Measurements from ENCODE around the gene FRMD4A.
"Not testable (repeated sequence)": the region's sequence is repeated elsewhere in the genome, so short reads cannot be mapped to it uniquely, and the experiment has no call there.

FRMD4A gene

DNA sequence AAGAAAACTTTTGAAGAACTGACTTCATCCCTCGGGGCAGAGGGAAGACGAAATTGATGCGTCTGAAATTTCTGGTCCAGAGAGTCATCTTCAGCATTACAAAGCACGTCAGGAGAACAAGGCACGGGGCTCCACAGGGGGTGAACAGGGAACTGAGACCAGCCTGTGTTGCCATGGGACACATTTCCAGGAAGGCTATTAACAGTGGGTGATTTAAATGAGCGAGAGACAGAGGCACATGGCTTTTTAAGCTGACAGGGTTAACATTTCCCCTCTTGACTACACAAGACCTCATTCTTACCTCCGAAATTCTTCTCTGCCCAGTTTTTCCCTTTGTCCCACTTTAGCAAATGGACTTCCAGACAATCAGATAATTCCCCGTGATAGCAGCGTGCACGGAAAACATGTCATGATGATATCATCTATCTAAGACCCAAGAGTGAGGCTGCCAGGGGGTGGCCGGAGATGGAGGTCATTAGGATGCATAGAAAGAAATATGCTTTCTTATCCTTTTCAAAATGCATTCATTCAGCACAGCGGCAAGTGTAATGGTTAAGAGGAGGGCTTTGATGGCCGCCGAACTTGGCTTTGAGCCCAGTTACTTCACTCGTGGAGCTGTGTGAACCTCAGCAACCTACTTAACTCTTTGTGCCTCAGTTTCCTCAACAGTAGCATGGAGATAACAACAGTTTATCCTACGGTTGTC, 496.0 kb downstream of the FRMD4A start:
- no peak for DNase-seq (ENCODE audit: low read depth, low spot score)
- H3K4me3 ChIP-seq (ENCODE audit: low read length): no peak overlapping the region

DNA sequence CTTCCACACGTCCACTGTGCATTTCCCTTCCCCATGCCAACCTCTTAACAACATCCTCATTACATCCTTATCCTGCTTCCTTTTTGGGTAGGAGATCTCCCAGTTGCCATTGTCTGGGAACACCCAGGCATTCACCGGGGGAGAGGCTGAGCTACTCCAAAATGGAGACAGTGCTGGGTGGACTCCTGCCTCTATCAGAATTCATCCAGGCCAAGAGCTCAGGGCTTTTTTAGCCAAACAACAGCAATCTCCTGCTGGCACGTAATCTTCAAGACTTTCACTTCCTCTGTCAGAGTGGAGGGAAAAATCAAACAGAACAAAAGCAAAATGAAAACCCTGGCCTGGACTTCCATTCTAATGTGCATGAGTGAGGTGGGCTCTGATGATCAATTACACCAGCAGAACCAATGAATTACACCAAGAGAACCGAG, 499.0 kb downstream of the FRMD4A start:
- peak; percentile 11 for DNase-seq (ENCODE audit: low read depth, low spot score)
- H3K4me3 ChIP-seq (ENCODE audit: low read length): no peak overlapping the region

DNA sequence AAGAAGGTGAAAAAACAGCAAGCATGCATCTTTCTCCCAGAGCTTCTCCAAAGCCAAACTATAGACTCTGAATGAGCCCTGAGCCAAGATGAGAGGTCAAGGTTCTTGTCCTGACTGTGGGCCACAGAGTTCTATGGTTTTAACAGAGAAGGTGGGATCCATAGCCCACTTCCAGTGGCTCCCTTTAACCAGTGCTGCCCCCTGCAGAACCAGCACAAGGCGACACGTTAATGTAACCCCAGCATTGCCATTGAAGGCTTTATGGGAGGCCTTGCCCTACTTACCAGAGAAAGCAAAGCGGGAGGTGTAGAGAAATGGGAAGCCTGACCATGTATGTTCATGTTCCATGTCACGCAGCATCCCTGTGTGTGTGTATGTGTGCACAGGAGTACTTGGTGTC, 500.3 kb downstream of the FRMD4A start:
- H3K4me3 ChIP-seq (ENCODE audit: low read length): no peak overlapping the region
- DNase-seq (ENCODE audit: low read depth, low spot score): no peak

DNA sequence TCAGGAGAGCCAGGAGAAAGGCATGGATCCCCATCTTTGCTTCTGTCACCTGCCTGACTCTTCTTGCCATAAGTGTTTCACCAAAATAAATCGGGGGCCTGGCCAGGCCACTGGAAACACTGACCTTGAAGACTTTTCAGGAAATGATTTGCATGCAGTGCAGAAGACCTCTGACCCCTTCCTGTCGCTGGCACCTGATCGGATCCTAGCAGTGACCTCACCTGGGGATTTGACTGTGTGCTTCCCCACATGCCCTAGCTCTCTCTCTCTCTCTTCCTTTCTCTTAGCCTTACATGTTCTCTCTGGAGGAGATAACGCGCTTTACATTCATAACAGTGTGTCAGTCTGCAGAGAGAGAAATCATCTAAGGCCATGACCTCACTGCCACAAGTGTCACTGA, 500.9 kb downstream of the FRMD4A start:
- DNase-seq (ENCODE audit: low read depth, low spot score): no peak

DNA sequence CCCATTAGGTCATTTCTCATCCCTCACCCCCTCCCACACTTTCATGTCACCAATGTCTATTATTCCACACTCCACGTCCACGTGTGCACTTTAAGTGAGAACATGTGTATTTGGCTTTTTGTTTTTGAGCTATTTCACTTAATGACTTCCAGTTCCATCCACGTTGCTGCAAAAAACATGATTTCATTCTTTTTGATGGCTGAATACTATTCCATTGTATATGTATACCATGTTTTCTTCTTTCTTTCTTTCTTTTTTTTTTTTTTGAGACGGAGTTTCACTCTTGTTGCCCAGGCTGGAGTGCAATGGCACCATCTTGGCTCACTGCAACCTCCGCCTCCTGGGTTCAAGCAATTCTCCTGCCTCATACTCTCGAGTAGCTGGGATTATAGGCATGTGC, 502.4 kb downstream of the FRMD4A start:
- not testable (repeated sequence) for DNase-seq (ENCODE audit: low read depth, low spot score); H3K4me3 ChIP-seq (ENCODE audit: low read length)

More for the DNA sequence above, 500.9 kb downstream of the FRMD4A start:
- H3K4me3 ChIP-seq (ENCODE audit: low read length): no peak overlapping the region

DNA sequence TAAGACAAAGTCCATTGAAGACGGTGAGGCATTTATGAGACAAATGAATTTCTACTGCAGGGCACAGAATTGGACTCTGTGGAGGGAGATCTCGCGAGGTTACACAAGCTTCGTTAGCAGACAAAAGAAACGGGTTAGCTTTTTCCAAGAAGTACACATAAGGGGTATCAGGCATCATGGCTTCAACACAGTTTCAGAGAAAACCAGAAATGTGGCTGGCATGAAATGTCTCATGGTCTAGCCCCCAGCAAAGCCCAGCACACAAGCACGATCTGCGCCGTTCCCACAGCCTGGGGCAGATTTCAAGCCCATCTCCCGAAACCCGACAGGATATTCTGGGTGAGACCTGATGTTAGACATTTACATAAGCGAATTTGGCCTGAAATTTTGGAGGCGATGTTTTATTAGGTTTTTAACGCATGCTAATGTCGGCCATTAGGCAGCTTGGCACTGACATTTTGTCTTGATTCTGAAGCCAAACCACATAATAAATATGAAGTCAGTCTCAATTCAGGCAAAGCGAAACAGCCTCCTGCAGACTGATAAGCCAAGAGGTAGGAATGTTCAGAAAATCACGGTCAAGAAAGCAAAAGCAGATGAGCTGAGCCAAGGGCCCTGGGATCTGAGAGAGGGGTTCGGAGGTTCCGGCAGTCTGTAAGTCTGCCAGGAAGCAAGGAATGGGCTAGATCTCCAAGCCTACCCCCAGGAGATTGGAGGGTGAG, 503.5 kb downstream of the FRMD4A start:
- DNase-seq (ENCODE audit: low read depth, low spot score): no peak

DNA sequence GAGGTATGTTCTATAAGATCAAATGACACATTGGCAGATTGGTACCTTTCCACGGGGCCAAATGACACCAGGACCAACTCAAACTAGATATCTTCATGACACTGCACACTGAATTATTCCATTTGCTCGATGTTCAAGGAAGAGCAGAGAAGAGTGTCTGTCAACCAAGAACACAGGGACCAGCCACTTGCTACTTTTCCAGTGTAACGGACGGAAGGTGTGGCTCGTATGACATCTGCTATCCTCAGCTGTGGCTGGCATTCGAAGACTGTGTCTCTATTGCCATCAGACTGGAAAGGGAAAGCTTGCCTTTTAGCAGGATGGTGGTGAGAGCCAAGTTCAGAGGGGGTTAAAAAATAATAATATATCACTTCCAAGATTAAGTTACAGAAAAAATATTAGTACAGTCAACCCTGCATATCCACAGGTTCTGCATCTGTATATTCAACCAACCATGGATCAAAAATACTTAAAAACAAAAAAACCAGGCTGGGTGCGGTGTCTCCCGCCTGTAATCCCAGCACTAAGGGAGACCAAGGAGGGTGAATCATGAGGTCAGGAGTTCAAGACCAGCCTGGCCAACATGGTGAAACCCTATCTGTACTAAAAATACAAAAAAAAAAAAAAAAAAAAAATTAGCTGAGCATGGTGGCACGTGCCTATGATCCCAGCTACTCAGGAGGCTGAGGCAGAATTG, 506.9 kb downstream of the FRMD4A start:
- H3K4me3 ChIP-seq (ENCODE audit: low read length): no peak overlapping the region
- no peak for DNase-seq (ENCODE audit: low read depth, low spot score)

More for the DNA sequence above, 503.5 kb downstream of the FRMD4A start:
- H3K4me3 ChIP-seq (ENCODE audit: low read length): no peak overlapping the region

DNA sequence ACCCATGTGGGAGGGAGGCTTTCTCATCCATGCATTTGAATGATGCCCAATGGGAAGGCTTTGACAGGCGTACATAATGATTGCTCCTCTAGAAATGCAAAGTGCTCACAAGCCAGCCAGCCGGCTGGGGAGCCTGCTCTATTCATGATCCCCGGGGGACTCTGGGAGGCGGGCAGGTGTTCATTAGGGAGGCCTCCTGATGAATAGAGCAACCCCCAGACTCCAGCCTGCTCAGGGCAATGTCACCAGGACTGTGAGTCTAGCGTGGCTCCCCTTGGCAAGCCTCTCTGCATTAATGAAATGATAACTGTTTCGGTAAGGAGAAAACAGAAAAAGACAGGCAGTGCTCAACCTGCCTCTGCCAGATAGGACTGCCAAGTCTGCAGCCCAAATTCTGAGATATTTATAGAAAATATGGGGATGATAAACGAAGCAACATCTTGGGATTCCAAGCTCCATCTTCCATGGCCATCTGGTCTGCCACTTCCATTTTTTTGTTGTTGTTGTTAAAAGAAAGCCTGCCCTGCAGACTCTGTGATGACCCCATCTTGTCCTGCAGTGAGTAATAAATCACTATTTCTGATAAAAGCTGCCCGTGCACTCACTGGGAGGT, 507.5 kb downstream of the FRMD4A start:
- H3K4me3 ChIP-seq (ENCODE audit: low read length): no peak overlapping the region
- no peak for DNase-seq (ENCODE audit: low read depth, low spot score)

DNA sequence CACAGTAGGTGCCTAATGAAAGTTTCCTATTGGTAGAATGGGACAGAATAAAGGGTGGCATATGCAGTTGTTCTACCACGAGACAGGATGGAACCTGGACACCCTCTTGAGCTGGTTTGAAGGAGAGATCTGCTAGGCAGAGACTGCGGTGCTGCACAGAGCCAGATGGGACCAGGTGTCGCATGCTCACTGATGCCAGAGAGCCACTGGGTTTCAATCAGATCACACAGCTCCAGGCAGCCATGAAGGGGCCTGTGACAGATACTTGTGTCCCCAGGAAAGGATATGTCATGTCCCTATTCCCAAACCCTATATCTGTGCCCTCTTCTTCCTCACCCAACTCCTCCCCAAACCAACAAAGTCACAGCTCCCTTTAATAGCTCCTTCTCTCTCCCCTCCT, 508.2 kb downstream of the FRMD4A start:
- DNase-seq (ENCODE audit: low read depth, low spot score): no peak
- no peak overlapping the region for H3K4me3 ChIP-seq (ENCODE audit: low read length)

DNA sequence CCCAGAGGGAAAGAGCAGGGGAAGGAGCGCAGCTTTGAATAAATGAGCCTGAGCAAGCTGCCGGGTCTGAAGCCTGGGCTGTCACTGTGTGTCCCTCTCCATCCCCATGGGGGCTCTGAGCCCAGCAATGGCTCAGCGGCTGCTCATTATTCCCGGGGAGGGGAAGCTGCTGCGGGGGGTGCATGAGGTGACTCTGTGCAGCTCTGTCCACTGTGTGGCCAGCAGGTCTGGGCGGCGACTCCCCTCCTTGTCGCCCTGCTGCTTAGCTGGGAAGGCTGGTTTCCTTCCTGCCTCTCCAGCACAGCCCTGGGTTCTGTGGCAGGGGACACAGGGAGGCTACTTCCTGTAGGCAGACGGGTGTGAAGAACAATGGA, 509.8 kb downstream of the FRMD4A start:
- no peak overlapping the region for H3K4me3 ChIP-seq (ENCODE audit: low read length)
- no peak for DNase-seq (ENCODE audit: low read depth, low spot score)

DNA sequence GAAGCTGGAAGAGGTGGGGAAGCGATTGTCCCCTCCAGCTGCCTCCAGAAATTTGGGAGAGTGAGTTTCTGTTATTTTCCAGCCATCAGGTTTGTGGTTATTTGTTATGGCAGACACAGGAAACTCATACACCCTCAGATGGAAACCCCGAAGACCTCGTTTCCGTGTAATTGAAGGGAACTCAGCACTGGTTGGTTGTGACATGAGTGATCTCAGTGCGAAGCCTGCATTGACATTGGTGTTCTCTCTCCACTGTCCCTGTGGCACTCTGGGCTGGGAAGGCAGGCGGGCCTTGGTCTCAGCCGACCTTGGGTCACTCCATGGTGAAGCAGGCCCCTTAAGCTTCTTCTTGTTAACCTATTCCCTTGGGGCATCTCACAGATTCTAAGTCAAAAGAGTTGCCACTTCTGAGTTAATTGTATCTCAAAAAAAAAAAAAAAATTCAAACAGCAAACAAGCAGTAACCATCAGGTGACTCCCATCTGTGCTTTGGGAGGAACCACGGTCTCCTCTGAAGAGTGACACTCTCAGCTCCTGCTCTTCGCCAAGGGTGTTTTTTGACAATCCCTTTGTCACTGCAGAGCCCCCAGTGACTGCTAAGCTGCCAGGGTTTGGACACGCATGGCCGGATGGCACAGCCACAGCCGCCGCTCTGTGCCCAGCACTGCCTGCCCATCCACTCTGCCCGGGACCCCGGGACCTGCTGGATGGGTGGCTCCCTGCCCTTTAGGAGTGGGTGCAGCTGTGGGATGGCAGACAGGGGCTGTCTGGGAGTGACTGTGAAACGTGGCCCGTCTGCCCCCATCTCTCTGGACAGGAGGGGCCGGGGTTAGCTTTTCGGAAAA, 510.4 kb downstream of the FRMD4A start:
- H3K4me3 ChIP-seq (ENCODE audit: low read length): no peak overlapping the region
- peak; percentile 32 for DNase-seq (ENCODE audit: low read depth, low spot score)

DNA sequence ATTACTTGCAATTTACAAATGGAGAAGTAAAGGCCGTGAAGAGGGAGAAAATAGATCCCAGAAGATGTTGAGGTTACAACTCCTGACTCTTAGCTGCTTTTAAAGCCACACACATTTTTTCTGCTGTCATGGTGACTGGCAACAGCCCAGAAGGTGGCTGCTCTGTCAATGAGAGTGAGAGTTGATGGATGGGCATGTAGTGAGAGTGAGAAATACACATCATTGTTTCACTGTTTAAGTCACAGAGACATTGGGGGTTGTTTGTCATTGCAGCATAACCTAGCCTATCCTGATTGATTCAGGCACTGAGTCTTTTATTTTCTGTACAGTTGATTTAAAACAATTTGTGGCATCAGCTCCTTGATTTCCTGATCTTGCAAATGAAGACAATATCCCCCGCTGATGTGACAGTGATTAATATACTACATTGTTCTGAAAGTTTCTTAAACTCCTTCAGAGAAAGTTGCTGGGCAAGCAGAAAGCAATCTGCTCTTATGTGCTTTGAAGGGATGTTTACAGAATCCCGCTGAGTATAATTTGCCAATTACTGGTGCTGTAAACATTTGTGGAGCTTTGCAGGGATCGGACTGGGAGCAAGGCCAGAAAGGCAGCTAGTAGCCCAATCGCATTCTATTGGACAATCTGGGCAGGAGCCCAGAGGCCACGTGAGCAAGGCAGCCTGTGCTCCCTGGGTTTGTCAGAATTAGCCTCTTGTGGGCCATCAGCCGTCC, 514.4 kb downstream of the FRMD4A start:
- no peak for DNase-seq (ENCODE audit: low read depth, low spot score)
- no peak overlapping the region for H3K4me3 ChIP-seq (ENCODE audit: low read length)

DNA sequence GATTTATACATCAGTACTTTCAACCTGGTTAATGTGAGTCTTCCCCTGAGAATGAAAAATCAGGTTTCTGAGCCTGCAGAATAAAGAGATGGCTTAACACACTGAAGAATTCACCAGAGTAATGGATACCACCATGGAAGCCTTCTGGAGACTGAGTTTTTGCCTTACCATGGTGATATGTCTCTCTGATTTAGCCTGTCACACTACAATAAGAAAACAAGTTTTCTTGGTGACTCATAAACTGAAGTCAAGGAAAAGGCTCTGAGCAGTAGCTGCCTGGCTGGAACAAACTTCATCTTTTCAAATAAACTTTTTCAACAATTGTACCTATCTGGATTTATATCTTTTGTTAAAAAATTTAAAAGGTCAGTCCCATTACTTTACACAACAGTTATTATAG, 515.0 kb downstream of the FRMD4A start:
- DNase-seq (ENCODE audit: low read depth, low spot score): no peak
- no peak overlapping the region for H3K4me3 ChIP-seq (ENCODE audit: low read length)

DNA sequence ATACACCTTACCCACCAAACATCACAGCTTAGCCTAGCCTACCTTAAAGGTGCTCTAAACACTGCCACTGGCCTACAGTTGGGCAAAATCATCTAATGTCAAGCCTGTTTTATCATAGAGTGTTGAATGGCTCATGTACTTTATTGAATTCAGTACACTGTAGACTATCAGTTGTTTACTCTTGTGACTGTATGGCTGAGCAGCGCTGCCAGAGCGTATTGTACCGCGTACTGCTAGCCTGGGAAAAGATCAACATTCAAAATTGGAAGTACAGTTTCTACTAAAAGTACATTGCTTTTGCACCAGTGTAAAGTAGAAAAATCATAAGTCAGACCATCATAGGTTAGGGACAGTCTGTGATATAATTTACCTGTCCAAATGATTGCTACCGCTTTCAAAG, 517.2 kb downstream of the FRMD4A start:
- DNase-seq (ENCODE audit: low read depth, low spot score): no peak
- no peak overlapping the region for H3K4me3 ChIP-seq (ENCODE audit: low read length)

DNA sequence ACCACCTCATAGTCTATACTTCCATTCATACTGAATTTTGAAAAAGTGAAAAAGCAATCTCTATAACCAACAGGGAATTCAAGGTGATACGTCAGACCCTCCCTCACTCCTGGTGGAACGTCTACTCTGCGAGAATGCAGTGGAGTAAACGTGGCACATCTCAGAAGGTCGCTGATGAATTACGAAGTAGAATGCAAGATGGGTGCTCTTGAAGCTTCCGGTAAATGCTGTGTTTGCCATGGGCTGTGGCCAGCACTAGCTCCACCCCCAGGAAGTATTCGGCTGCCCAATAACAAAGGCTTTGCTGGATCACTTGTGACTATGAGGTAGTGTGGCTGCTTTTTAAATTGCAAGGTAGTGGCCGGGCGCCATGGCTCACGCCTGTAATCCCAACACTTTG, 517.9 kb downstream of the FRMD4A start:
- no peak overlapping the region for H3K4me3 ChIP-seq (ENCODE audit: low read length)
- DNase-seq (ENCODE audit: low read depth, low spot score): no peak

DNA sequence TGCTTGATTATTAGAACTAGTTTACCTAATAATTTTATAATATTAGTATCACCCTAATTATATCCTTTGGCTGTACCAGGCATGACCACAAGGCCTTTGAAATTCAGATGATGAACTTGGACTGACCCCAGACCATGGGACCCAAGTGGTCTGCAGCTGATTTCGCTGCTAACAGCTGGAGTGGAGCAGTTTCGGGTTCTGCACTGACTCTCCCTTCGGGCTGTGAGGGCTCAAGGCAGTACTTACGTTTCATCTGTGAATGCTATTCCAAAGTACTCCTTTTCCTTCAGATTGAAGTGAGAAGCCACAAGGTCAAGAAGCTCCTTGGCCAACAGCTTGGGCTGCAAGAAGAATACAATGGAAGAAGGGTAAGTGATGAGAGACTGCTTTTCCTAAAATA, 520.2 kb downstream of the FRMD4A start:
- no peak overlapping the region for H3K4me3 ChIP-seq (ENCODE audit: low read length)
- DNase-seq (ENCODE audit: low read depth, low spot score): no peak

DNA sequence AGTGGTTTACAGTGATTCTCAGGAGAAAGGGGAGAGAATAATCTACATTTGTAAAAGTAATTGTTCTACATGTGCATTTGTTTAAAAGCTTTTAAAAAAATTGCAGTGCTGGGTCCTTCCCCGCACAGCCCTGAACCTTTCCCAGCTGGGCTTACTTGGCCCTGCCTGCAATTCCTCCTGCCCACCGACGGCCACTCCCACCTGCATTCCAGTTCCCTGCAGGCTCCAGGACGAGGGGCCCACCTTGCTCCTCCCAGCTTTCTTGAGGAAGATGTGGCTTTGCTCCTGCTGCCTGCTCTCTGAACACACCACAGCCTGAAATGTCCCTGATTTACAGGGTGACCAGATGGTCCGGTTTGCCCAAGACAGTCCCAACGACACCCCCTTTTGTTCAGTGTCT, 521.3 kb downstream of the FRMD4A start:
- DNase-seq (ENCODE audit: low read depth, low spot score): no peak
- H3K4me3 ChIP-seq (ENCODE audit: low read length): no peak overlapping the region

DNA sequence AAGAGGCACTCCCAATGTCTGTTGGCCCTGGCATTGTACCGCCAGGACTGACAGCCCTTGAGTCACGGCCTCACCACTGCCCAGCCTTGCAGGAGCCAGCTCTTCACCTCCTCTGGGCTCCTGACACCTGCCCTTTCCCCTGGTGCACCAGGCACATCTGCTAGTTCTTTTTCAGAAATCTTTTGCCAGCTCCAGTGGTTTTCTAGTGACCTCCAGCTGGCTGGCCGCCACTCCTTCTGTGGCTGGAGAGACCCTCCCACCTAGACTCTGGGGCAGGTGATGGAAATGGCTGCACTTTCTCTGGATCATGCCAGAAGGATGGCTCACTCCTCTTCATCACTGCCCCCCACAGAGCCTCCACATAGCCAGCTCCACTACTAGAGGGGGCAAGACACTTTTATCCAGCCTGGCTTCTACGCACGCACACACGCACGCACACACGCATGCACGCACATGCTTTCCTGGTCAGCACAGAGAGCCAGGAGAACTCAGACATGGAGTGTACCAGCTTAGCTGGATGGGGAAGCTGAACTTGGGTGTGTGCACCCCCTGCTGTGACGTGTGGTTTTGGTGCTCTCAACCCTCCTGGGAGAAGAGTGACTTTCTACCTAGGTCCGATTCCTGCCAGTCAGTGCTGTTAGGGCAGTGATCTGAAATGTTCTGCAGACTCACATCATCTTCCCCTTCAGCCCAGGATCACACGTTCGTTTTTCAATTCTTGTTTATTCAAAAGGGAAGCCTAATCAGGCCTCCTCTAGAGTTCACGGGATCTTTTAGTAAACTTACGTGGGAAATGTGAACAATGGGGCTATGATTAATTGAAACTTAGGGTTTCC, 522.0 kb downstream of the FRMD4A start:
- DNase-seq (ENCODE audit: low read depth, low spot score): no peak
- H3K4me3 ChIP-seq (ENCODE audit: low read length): no peak overlapping the region
